Panc1 (cell line): Measurements from ENCODE around the gene GRIK3.

Experiments used
- CTCF ChIP-seq: fragments of 450-650 bp; IDR thresholded peaks from 2 replicates; pipeline ENCODE4 v1.5.1; 2017; ENCODE audit warnings: mild to moderate bottlenecking
- POLR2AphosphoS5 ChIP-seq: IDR thresholded peaks from 2 replicates; pipeline ENCODE4 v1.6.1; 2012; ENCODE audit warnings: mild to moderate bottlenecking, low read depth, low read length, moderate library complexity
- REST ChIP-seq, 2 experiments: IDR thresholded peaks; 2 replicates each; pipeline ENCODE4 v1.6.1; 2011 to 2012; ENCODE audit warnings: low read depth in 2 of 2, control low read depth in 1 of 2, low read length in 1 of 2, mild to moderate bottlenecking in 1 of 2, moderate library complexity in 1 of 2; ENCODE audit not compliant: insufficient read depth in 1 of 2
- SIN3A ChIP-seq: IDR thresholded peaks from 2 replicates; pipeline ENCODE4 v1.6.1; 2012; ENCODE audit warnings: low read depth, mild to moderate bottlenecking, low read length, moderate library complexity, borderline replicate concordance; ENCODE audit not compliant: insufficient read depth

- TF ChIP-seq CTCF (no peak), POLR2AphosphoS5 (no peak), REST (IDR thresholded peaks at IDR 0.05; ENCODE audit: insufficient read depth in 1 of 2, low read depth in 2 of 2, low read length in 1 of 2) (no peak), SIN3A (no peak)
Measured at GRCh38 chr1:36890776-36891175, 143.5 kb downstream of the GRIK3 start.
